Common myeloid progenitor, CD34-positive (primary cell): Measurements from ENCODE around the gene WDFY2.

Experiments used
- CTCF ChIA-PET: fragments of 350-600 bp; sonication (Branson Sonifier 250); formaldehyde crosslinking; loops from one replicate; lab custom pipeline; 2021; ENCODE audit warnings: antibody characterized with exemption; lab: Charles Lee
- POLR2A ChIA-PET: fragments of 350-600 bp; sonication (Branson Sonifier 250); formaldehyde crosslinking; loops from one replicate; lab custom pipeline; 2021; ENCODE audit warnings: antibody characterized with exemption; lab: Charles Lee
- DNase-seq, 3 donors: peaks; one replicate each; pipeline versions ENCODE4 v3.0.0 to v3.0.0-alpha.2; 2013
- H3K27ac ChIP-seq, 2 experiments: 1 replicate in 1 of 2; 2 replicates in 1 of 2; pipeline ENCODE4 v1.7.0; 2013; ENCODE audit warnings: inconsistent platforms in 2 of 2, low read length in 2 of 2, mild to moderate bottlenecking in 2 of 2, low read depth in 1 of 2, moderate library complexity in 1 of 2; ENCODE audit not compliant: severe bottlenecking in 2 of 2, insufficient read depth in 1 of 2, poor library complexity in 1 of 2
- H3K27me3 ChIP-seq, 5 experiments: replicated peaks in 2 of 5; 1 replicate in 3 of 5; 2 replicates in 2 of 5; pipeline versions ENCODE4 v1.6.1 to v1.7.0; 2013; ENCODE audit warnings: low read length in 4 of 5, mild to moderate bottlenecking in 2 of 5, moderate library complexity in 2 of 5, inconsistent platforms in 1 of 5; ENCODE audit not compliant: insufficient read depth in 5 of 5, control insufficient read depth in 4 of 5
- H3K36me3 ChIP-seq, 4 experiments: 1 replicate in 2 of 4; 2 replicates in 2 of 4; pipeline versions ENCODE4 v1.6.1 to v1.7.0; 2013; ENCODE audit warnings: low read length in 3 of 4, control low read depth in 1 of 4, mild to moderate bottlenecking in 1 of 4; ENCODE audit not compliant: control insufficient read depth in 4 of 4, insufficient read depth in 4 of 4
- H3K4me1 ChIP-seq, 4 experiments: 1 replicate in 3 of 4; 2 replicates in 1 of 4; pipeline versions ENCODE4 v1.6.1 to v1.7.1; 2013; ENCODE audit warnings: low read length in 3 of 4, mild to moderate bottlenecking in 3 of 4, control low read depth in 1 of 4, inconsistent platforms in 1 of 4, moderate library complexity in 1 of 4; ENCODE audit not compliant: control insufficient read depth in 4 of 4, insufficient read depth in 4 of 4; ENCODE audit errors: control extremely low read depth in 1 of 4
- H3K4me3 ChIP-seq, 7 experiments: 1 replicate in 4 of 7; 2 replicates in 3 of 7; pipeline versions ENCODE4 v1.5.1 to v1.7.0; 2013; ENCODE audit warnings: mild to moderate bottlenecking in 7 of 7, low read length in 6 of 7, moderate library complexity in 6 of 7, inconsistent platforms in 2 of 7, low read depth in 2 of 7, control low read depth in 1 of 7; ENCODE audit not compliant: insufficient read depth in 4 of 7, control insufficient read depth in 1 of 7; ENCODE audit errors: extremely low read depth in 1 of 7
- H3K9me3 ChIP-seq, 5 experiments: 1 replicate in 4 of 5; 2 replicates in 1 of 5; pipeline versions ENCODE4 v1.6.1 to v1.7.1; 2013; ENCODE audit warnings: low read length in 4 of 5, mild to moderate bottlenecking in 2 of 5, inconsistent platforms in 1 of 5, low read depth in 1 of 5, moderate library complexity in 1 of 5; ENCODE audit not compliant: control insufficient read depth in 4 of 5, insufficient read depth in 2 of 5; ENCODE audit errors: control extremely low read depth in 1 of 5
- WGBS: methylation state at CpG from one replicate; pipeline ENCODE4 v1.1.5; 2013; ENCODE audit not compliant: insufficient coverage; 5-methylcytosine and 5-hydroxymethylcytosine counted together

Gene WDFY2

DNA sequence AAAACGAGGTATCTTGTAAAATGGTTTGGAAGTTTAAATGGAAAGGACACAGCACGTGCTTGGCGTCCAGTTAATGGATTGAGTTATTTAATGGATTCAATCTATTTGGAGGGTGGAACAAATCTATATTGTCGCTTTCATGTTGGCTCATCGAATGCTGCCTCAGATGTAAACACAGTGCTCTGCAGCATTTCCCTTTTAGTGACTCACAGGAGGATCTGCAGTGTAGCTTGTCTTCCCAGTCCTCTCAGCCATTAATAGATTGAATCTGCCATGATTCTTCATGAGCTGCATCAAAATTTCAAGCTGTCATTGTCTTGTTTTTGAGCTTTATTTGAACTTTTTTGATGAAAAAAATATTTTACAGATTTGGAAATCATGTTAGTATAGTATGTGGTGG, 175.0 kb downstream of the WDFY2 start:
- Histone ChIP-seq H3K36me3 (peaks cover 24 to 77% (median 53%) of the 10 kb centered on the region in 4 experiments), H3K9me3 (no peaks in the 10 kb centered on the region), H3K4me1 (peaks cover 0 to 4% (median 3%) of the 10 kb centered on the region in 4 experiments), H3K27me3 (no peaks in the 10 kb centered on the region), H3K4me3 (no peak overlapping the region), H3K27ac (no peak overlapping the region)
- ChIA-PET CTCF (interaction anchor here (0.9 to 2.7 kb wide), 5 partner anchors 18 to 316 kb away, joined by 3 to 17 read pairs (median 3); no protein-coding TSS in a partner anchor), POLR2A (interaction anchor here (0.7 to 1.0 kb wide), 2 partner anchors 15 to 41 kb away, joined by 3 read pairs; no protein-coding TSS in a partner anchor)
- WGBS, result 96% methylated on average over 5 of the region's 5 CpGs
- DNase-seq, result no peak

GRCh38 chr13:51760592-51760991, 176.3 kb downstream of the WDFY2 start:
- Histone ChIP-seq H3K4me1 (peaks cover 0 to 17% (median 15%) of the 10 kb centered on the region in 4 experiments), H3K9me3 (no peaks in the 10 kb centered on the region), H3K36me3 (peaks cover 20 to 73% (median 48%) of the 10 kb centered on the region in 4 experiments), H3K27ac (no peak overlapping the region), H3K4me3 (no peak overlapping the region), H3K27me3 (no peaks in the 10 kb centered on the region)
- CTCF ChIA-PET, result interaction anchor here (0.7 to 5.3 kb wide), 2 partner anchors 17 to 35 kb away, joined by 3 to 29 read pairs; no protein-coding TSS in a partner anchor
- no peak for DNase-seq
- WGBS, result 97% methylated on average over 11 of the region's 12 CpGs
- POLR2A ChIA-PET, result no interaction called here

- no peaks in the 10 kb centered on the region for H3K27me3 ChIP-seq
- DNase-seq, result no peak
- ChIA-PET CTCF (interaction anchor here (0.7 to 5.3 kb wide), 3 partner anchors 26 to 317 kb away, joined by 3 to 29 read pairs (median 3); no protein-coding TSS in a partner anchor), POLR2A (interaction anchor here (0.6 kb wide), 1 partner anchor 123 kb away, joined by 3 read pairs; no protein-coding TSS in a partner anchor)
- peaks cover 13 to 67% (median 39%) of the 10 kb centered on the region in 4 experiments for H3K36me3 ChIP-seq
- 98% methylated on average over 11 of the region's 16 CpGs for WGBS
- no peaks in the 10 kb centered on the region for H3K9me3 ChIP-seq
- H3K4me1 ChIP-seq, result peaks cover 0 to 17% (median 15%) of the 10 kb centered on the region in 4 experiments
- H3K4me3 ChIP-seq, result no peak overlapping the region
- no peak overlapping the region for H3K27ac ChIP-seq
These were observed 177.5 kb downstream of the WDFY2 start for GRCh38 chr13:51761643-51762350.

DNA sequence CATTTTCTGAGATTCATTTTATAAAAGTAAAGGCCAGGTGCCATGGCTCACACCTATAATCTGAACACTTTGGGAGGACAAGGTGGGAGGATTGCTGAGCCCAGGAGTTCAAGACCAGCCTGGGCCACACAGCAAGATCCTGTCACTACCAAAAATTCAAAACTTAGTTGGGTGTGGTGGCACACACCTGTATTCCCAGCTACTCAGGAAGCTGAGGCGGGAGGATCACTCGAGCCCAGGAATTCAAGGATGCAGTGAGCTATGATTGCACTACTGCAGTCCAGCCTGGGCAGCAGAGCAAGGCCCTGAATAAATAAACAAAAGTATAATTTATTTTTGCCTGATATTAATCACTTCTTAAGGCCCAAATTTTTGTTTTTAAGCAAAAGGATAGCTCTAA, 179.2 kb downstream of the WDFY2 start:
- Histone ChIP-seq H3K27ac (peak overlapping the region in 1 of 2 experiments; percentile 22), H3K4me1 (peaks cover 0 to 17% (median 15%) of the 10 kb centered on the region in 4 experiments), H3K36me3 (peaks cover 8 to 65% (median 37%) of the 10 kb centered on the region in 4 experiments), H3K27me3 (no peaks in the 10 kb centered on the region), H3K4me3 (no peak overlapping the region), H3K9me3 (no peaks in the 10 kb centered on the region)
- DNase-seq, result no peak
- ChIA-PET POLR2A (interaction anchor here (1.6 kb wide), 1 partner anchor 37 kb away, joined by 3 read pairs; no protein-coding TSS in a partner anchor), CTCF (interaction anchor here (0.7 to 5.3 kb wide), 8 partner anchors 10 to 335 kb away, joined by 3 to 29 read pairs (median 3); no protein-coding TSS in a partner anchor)
- 100% methylated on average over 1 of the region's 2 CpGs for WGBS

- no peaks in the 10 kb centered on the region for H3K27me3 ChIP-seq
- peak; percentile 18 to 82 (median 81) for DNase-seq
- no peaks in the 10 kb centered on the region for H3K9me3 ChIP-seq
- WGBS, result 27% methylated on average over 7 of the region's 12 CpGs
- H3K4me3 ChIP-seq, result peak overlapping the region in 5 of 7 experiments; percentile 13 to 60 (median 46)
- peaks cover 0 to 17% (median 15%) of the 10 kb centered on the region in 4 experiments for H3K4me1 ChIP-seq
- peak overlapping the region; percentile 41 to 45 for H3K27ac ChIP-seq
- ChIA-PET POLR2A (interaction anchor here (0.8 to 1.6 kb wide), 2 partner anchors 36 to 179 kb away, joined by 3 read pairs; no protein-coding TSS in a partner anchor), CTCF (interaction anchor here (0.7 to 5.3 kb wide), 10 partner anchors 17 to 336 kb away, joined by 3 to 29 read pairs (median 3); no protein-coding TSS in a partner anchor)
- H3K36me3 ChIP-seq, result peaks cover 8 to 55% (median 29%) of the 10 kb centered on the region in 4 experiments
These were observed 180.2 kb downstream of the WDFY2 start for GRCh38 chr13:51764184-51765141.

DNA sequence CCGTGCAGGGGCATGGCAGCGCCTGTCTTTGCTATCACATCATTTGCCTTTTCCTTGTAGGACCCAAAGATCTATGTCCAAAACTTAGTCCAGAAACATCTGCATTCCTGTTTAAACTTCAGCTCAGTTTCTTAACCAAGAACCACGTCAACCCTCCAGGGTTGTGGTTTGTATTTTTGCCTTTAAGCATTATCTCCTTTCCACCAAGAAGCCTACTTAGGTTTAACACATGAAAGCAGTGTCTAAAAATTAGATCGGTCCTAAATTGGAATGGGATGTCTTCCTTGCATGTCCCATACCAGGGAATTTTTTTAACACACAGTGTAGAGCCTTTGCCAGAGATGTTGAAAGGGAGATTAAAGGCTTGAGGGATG, 180.9 kb downstream of the WDFY2 start:
- peaks cover 0 to 17% (median 15%) of the 10 kb centered on the region in 4 experiments for H3K4me1 ChIP-seq
- WGBS, result 42% methylated on average over 2 of the region's 4 CpGs
- ChIA-PET POLR2A (interaction anchor here (1.6 kb wide), 1 partner anchor 35 kb away, joined by 3 read pairs; no protein-coding TSS in a partner anchor), CTCF (interaction anchor here (1.1 to 5.3 kb wide), 4 partner anchors 16 to 314 kb away, joined by 3 to 29 read pairs (median 7); no protein-coding TSS in a partner anchor)
- H3K27me3 ChIP-seq, result no peaks in the 10 kb centered on the region
- H3K27ac ChIP-seq, result peak overlapping the region; percentile 41 to 62
- H3K36me3 ChIP-seq, result peaks cover 6 to 48% (median 25%) of the 10 kb centered on the region in 4 experiments
- H3K9me3 ChIP-seq, result no peaks in the 10 kb centered on the region
- peak overlapping the region in 5 of 7 experiments; percentile 13 to 60 (median 46) for H3K4me3 ChIP-seq
- DNase-seq, result peak in 2 of 3 donors; percentile 5 to 28
